ENCODE measurements around the gene COL11A1. TPM values are rescaled to one million over a fixed set of nuclear protein-coding genes. Genes with fewer than 3 reads are reported as not detected.

Gene COL11A1
- total and polyA plus RNA-seq, 2 donors (not counting 3 experiments of a cell fraction or from before 2014, with no cell fraction given), result not detected

DNA sequence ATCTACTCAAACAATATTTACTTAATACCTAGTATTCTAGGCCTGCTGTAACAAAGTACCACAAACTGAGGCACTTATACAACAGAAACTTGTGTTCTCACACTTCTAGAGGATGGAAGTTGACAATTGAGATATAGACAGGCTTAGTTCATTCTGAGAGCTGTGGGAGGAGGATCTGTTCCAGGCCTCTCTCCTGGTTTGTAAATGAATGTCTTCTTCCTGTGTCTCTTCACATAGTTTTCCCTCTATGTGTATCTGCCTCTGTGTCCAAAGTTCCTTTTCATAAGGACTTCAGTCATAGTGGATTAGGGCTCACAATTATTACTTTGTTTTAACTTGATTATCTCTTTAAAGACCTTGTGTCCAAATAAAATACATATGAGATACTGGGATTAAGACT is 251.1 kb downstream of the COL11A1 start:
- ChIA-PET CTCF (no interaction called here), POLR2A (no interaction called here)
- H3K4me3 ChIP-seq (replicated peaks in 1 of 3; ENCODE audit: insufficient read depth in 1 of 3, low read depth in 1 of 3, low read length in 3 of 3), result no peak overlapping the region
- H3K9me3 ChIP-seq (replicated peaks; ENCODE audit: control insufficient read depth, insufficient read depth, low read length), result no peaks in the 10 kb centered on the region
- no TSS peak for BruUV-seq (replicated peaks)
- H3K9me1 ChIP-seq (replicated peaks; ENCODE audit: control insufficient read depth, extremely low read depth, insufficient read depth, low read length), result no peaks in the 10 kb centered on the region
- no peak for FAIRE-seq
- H3K4me2 ChIP-seq (ENCODE audit: insufficient read depth, low read length), result no peak overlapping the region
- no peak overlapping the region for H3K9ac ChIP-seq (replicated peaks; ENCODE audit: extremely low read depth, insufficient read depth, low read length)
- TF ChIP-seq MYC (IDR thresholded peaks at IDR 0.05; ENCODE audit: low read depth, low read length) (no peak), EZH2 (IDR thresholded peaks at IDR 0.05; ENCODE audit: borderline replicate concordance, low read depth, low read length, severe bottlenecking) (no peak), FOS (IDR thresholded peaks at IDR 0.05; ENCODE audit: borderline replicate concordance, insufficient read depth, low read length) (no peak), MAX (IDR thresholded peaks at IDR 0.05; ENCODE audit: insufficient read depth, insufficient read length) (no peak), CTCF (IDR thresholded peaks at IDR 0.05; ENCODE audit: extremely low read depth in 1 of 2, insufficient read depth in 1 of 2, low read depth in 1 of 2, low read length in 2 of 2) (no peak), GATA2 (IDR thresholded peaks at IDR 0.05; ENCODE audit: insufficient read depth, insufficient read length, low read depth, low read length) (no peak), POLR2AphosphoS5 (IDR thresholded peaks at IDR 0.05; ENCODE audit: insufficient read depth, low read depth, low read length) (no peak), JUN (IDR thresholded peaks at IDR 0.05; ENCODE audit: borderline replicate concordance, insufficient read depth, insufficient read length, low read depth) (no peak)
- DNase-seq (ENCODE audit: low read depth, low spot score), result no peak
- no peaks in the 10 kb centered on the region for H4K20me1 ChIP-seq (replicated peaks; ENCODE audit: control insufficient read depth, extremely low read depth, insufficient read depth, low read length)
- no peak overlapping the region for H2AFZ ChIP-seq (ENCODE audit: low read depth, low read length)
- dilution Hi-C loops (cut with MboI; ENCODE audit: extremely low pct_ligation_motif_present, low sequenced_read_pairs), result no loop called here
- H3K79me2 ChIP-seq (ENCODE audit: control insufficient read depth, insufficient read depth, low read length), result no peaks in the 10 kb centered on the region
- no peak overlapping the region for H3K27ac ChIP-seq (ENCODE audit: insufficient read depth, low read depth, low read length)
- no peaks in the 10 kb centered on the region for H3K27me3 ChIP-seq (ENCODE audit: control insufficient read depth in 2 of 2, insufficient read depth in 2 of 2, low read length in 2 of 2)
- intact Hi-C loops (cut with micrococcal nuclease), result no loop called here
- H3K36me3 ChIP-seq (ENCODE audit: control insufficient read depth in 2 of 2, extremely low read depth in 1 of 2, insufficient read depth in 2 of 2, low read length in 2 of 2), result no peaks in the 10 kb centered on the region
- no peaks in the 10 kb centered on the region for H3K4me1 ChIP-seq (ENCODE audit: control insufficient read depth, extremely low read depth, insufficient read depth, low read length)
